H1 (cell line): ENCODE data around the gene RAB14. TPM values are rescaled to one million over a fixed set of nuclear protein-coding genes. Genes with fewer than 3 reads are reported as not detected.

Experiments
- CTCF ChIA-PET: fragments of 300-600 bp; sonication (Branson Sonifier 250); formaldehyde crosslinking; loops from one replicate; lab custom pipeline; 2021; ENCODE audit not compliant: partially characterized antibody; lab: Charles Lee
- POLR2A ChIA-PET: fragments of 300-600 bp; sonication (Branson Sonifier 250); formaldehyde crosslinking; loops from one replicate; lab custom pipeline; 2021; ENCODE audit warnings: inconsistent platforms; ENCODE audit not compliant: partially characterized antibody; lab: Charles Lee
- DNase-seq, 2 experiments: peaks; one replicate each; pipeline versions ENCODE4 v3.0.0 to v3.0.0-alpha.2; 2010 to 2022; ENCODE audit warnings: low spot score in 2 of 2, low read depth in 1 of 2, mixed read lengths in 1 of 2
- FAIRE-seq: peaks from 2 replicates; lab custom pipeline; 2011; peaks lifted over from hg19 to GRCh38; lab: Jason Lieb, UNC
- H2AFZ ChIP-seq: 2 replicates; pipeline ENCODE4 v1.8.1; 2012; ENCODE audit warnings: low read length, inconsistent platforms
- H2AK5ac ChIP-seq: 2 replicates; pipeline ENCODE4 v1.6.1; 2013; ENCODE audit warnings: low read depth, low read length
- H2BK120ac ChIP-seq: replicated peaks from 2 replicates; pipeline ENCODE3; 2013; ENCODE audit warnings: low read depth, low read length, inconsistent platforms
- H2BK12ac ChIP-seq: 2 replicates; pipeline ENCODE4 v1.6.1; 2013; ENCODE audit warnings: low read depth, low read length
- H2BK15ac ChIP-seq: 2 replicates; pipeline ENCODE4 v1.6.1; 2013; ENCODE audit warnings: low read length
- H2BK20ac ChIP-seq: 2 replicates; pipeline ENCODE4 v1.6.1; 2013; ENCODE audit warnings: low read length
- H2BK5ac ChIP-seq: 2 replicates; pipeline ENCODE4 v1.6.1; 2013; ENCODE audit warnings: low read depth, low read length
- H3K14ac ChIP-seq: 2 replicates; pipeline ENCODE4 v1.6.1; 2013; ENCODE audit warnings: inconsistent platforms; ENCODE audit not compliant: insufficient read length
- H3K18ac ChIP-seq: 2 replicates; pipeline ENCODE4 v1.6.1; 2013; ENCODE audit warnings: low read length; ENCODE audit errors: extremely low read depth
- H3K23ac ChIP-seq: 2 replicates; pipeline ENCODE4 v1.6.1; 2013; ENCODE audit warnings: inconsistent platforms; ENCODE audit not compliant: insufficient read length
- H3K23me2 ChIP-seq: 2 replicates; pipeline ENCODE4 v1.6.1; 2013; ENCODE audit warnings: low read depth, low read length
- H3K27ac ChIP-seq: 2 replicates; pipeline ENCODE4 v1.6.1; 2011; ENCODE audit warnings: low read depth, low read length, inconsistent platforms
- H3K27me3 ChIP-seq, 4 experiments: replicated peaks in 1 of 4; 1 replicate in 1 of 4; 2 replicates in 3 of 4; pipeline versions ENCODE4 v1.6.1 to v1.8.1; 2011 to 2013; ENCODE audit warnings: low read length in 3 of 4, mild to moderate bottlenecking in 3 of 4, inconsistent platforms in 2 of 4, mixed read lengths in 2 of 4, moderate library complexity in 1 of 4; ENCODE audit not compliant: control insufficient read depth in 3 of 4, insufficient read depth in 3 of 4; ENCODE audit errors: extremely low read depth in 1 of 4
- H3K36me3 ChIP-seq, 4 experiments: 2 replicates each; pipeline versions ENCODE4 v1.6.1 to v1.8.1; 2011 to 2013; ENCODE audit warnings: mild to moderate bottlenecking in 4 of 4, low read length in 3 of 4, moderate library complexity in 2 of 4, control low read depth in 1 of 4, inconsistent platforms in 1 of 4; ENCODE audit not compliant: insufficient read depth in 4 of 4, control insufficient read depth in 2 of 4
- H3K4ac ChIP-seq: replicated peaks from 2 replicates; pipeline ENCODE3; 2013; ENCODE audit warnings: low read length, low read depth, mixed read lengths, inconsistent platforms; ENCODE audit not compliant: insufficient read length
- H3K4me1 ChIP-seq, 4 experiments: replicated peaks in 1 of 4; 1 replicate in 1 of 4; 2 replicates in 3 of 4; pipeline versions ENCODE4 v1.6.1 to v1.8.1; 2011 to 2013; ENCODE audit warnings: low read length in 3 of 4, inconsistent platforms in 2 of 4, mixed read lengths in 1 of 4; ENCODE audit not compliant: insufficient read depth in 4 of 4, control insufficient read depth in 3 of 4
- H3K4me2 ChIP-seq, 2 experiments: 2 replicates each; pipeline versions ENCODE4 v1.6.1 to v1.8.1; 2011 to 2013; ENCODE audit warnings: low read depth in 2 of 2, low read length in 2 of 2, control low read depth in 1 of 2, inconsistent platforms in 1 of 2, mild to moderate bottlenecking in 1 of 2; ENCODE audit not compliant: insufficient read depth in 1 of 2
- H3K4me3 ChIP-seq, 4 experiments: fragments of 200-600, 300-600 bp in 1 of 4; sonication (generic), shearing (Covaris generic), sonication (Bioruptor Twin) in 1 of 4; 2 replicates each; pipeline versions ENCODE4 v1.5.1 to v1.8.1; 2011 to 2016; ENCODE audit warnings: low read length in 4 of 4, low read depth in 3 of 4, control low read depth in 2 of 4, inconsistent platforms in 2 of 4, mild to moderate bottlenecking in 2 of 4, mixed read lengths in 1 of 4, moderate library complexity in 1 of 4; ENCODE audit not compliant: insufficient read depth in 2 of 4; ENCODE audit errors: extremely low read depth in 1 of 4
- H3K56ac ChIP-seq: replicated peaks from 2 replicates; pipeline ENCODE3; 2013; ENCODE audit warnings: low read depth, mild to moderate bottlenecking, mixed read lengths, low read length, inconsistent platforms; ENCODE audit not compliant: insufficient read length
- H3K79me1 ChIP-seq: 2 replicates; pipeline ENCODE4 v1.6.1; 2013; ENCODE audit warnings: low read depth, low read length, control low read depth
- H3K79me2 ChIP-seq, 2 experiments: 2 replicates each; pipeline versions ENCODE4 v1.6.1 to v1.8.1; 2012 to 2013; ENCODE audit warnings: low read length in 2 of 2, mild to moderate bottlenecking in 2 of 2, inconsistent platforms in 1 of 2; ENCODE audit not compliant: insufficient read depth in 2 of 2, control insufficient read depth in 1 of 2
- H3K9ac ChIP-seq, 4 experiments: replicated peaks in 1 of 4; 1 replicate in 1 of 4; 2 replicates in 3 of 4; pipeline versions ENCODE4 v1.6.1 to v1.8.1; 2011 to 2013; ENCODE audit warnings: low read depth in 3 of 4, low read length in 3 of 4, control low read depth in 2 of 4, mild to moderate bottlenecking in 2 of 4, moderate library complexity in 2 of 4, inconsistent platforms in 1 of 4; ENCODE audit errors: extremely low read depth in 1 of 4
- H3K9me3 ChIP-seq, 2 experiments: 2 replicates each; pipeline versions ENCODE4 v1.6.1 to v1.8.1; 2012 to 2013; ENCODE audit warnings: mild to moderate bottlenecking in 2 of 2, moderate library complexity in 2 of 2, control low read depth in 1 of 2, inconsistent platforms in 1 of 2, low read depth in 1 of 2, low read length in 1 of 2, mixed read lengths in 1 of 2; ENCODE audit not compliant: insufficient read depth in 2 of 2
- H4K20me1 ChIP-seq, 2 experiments: replicated peaks in 1 of 2; 2 replicates each; pipeline versions ENCODE3 to v1.8.1; 2011 to 2013; ENCODE audit warnings: inconsistent platforms in 2 of 2, low read length in 2 of 2, mild to moderate bottlenecking in 1 of 2; ENCODE audit not compliant: insufficient read depth in 2 of 2, control insufficient read depth in 1 of 2
- H4K5ac ChIP-seq: 2 replicates; pipeline ENCODE4 v1.6.1; 2013; ENCODE audit warnings: low read length, low read depth, mixed read lengths, inconsistent platforms; ENCODE audit not compliant: insufficient read length
- H4K8ac ChIP-seq: 2 replicates; pipeline ENCODE4 v1.8.0; 2013; ENCODE audit warnings: mild to moderate bottlenecking, moderate library complexity, low read length, inconsistent platforms; ENCODE audit not compliant: insufficient read depth; ENCODE audit errors: extremely low read depth
- H4K91ac ChIP-seq: replicated peaks from 2 replicates; pipeline ENCODE3; 2013; ENCODE audit warnings: low read length, mixed read lengths, inconsistent platforms; ENCODE audit not compliant: insufficient read length
- CBX5 ChIP-seq: fragments of 300-800, 300-1000 bp; sonication (generic); IDR thresholded peaks from 2 replicates; pipeline ENCODE4 v1.7.1; 2016; ENCODE audit warnings: antibody characterized with exemption, low read length, low read depth
- CHD1 ChIP-seq: IDR thresholded peaks from 2 replicates; pipeline ENCODE4 v1.6.1; 2012; ENCODE audit warnings: low read depth, low read length, improper control_type of control experiment
- HDAC2 ChIP-seq, 2 experiments: fragments of 300-600 bp in 1 of 2; sonication (generic) in 1 of 2; IDR thresholded peaks; 2 replicates each; pipeline ENCODE4 v1.6.1; 2011 to 2012; ENCODE audit warnings: low read depth in 2 of 2, low read length in 2 of 2, mild to moderate bottlenecking in 2 of 2, moderate library complexity in 2 of 2, borderline replicate concordance in 1 of 2, inconsistent platforms in 1 of 2
- JUN ChIP-seq: IDR thresholded peaks from 2 replicates; pipeline ENCODE4 v1.6.1; 2011; ENCODE audit warnings: low read depth, mild to moderate bottlenecking, improper control_type of control experiment, low read length
- JUND ChIP-seq: IDR thresholded peaks from 2 replicates; pipeline ENCODE4 v1.6.1; 2011; ENCODE audit warnings: mild to moderate bottlenecking, improper control_type of control experiment, low read length
- MAFK ChIP-seq: IDR thresholded peaks from 2 replicates; pipeline ENCODE4 v1.6.1; 2012; ENCODE audit warnings: low read depth, mild to moderate bottlenecking, improper control_type of control experiment, low read length
- RXRA ChIP-seq: IDR thresholded peaks from 2 replicates; pipeline ENCODE4 v1.6.1; 2011; ENCODE audit warnings: low read depth, mild to moderate bottlenecking, low read length, moderate library complexity; ENCODE audit not compliant: insufficient read depth
- SP1 ChIP-seq: IDR thresholded peaks from 2 replicates; pipeline ENCODE4 v1.6.1; 2011; ENCODE audit warnings: low read depth, low read length
- SP2 ChIP-seq: IDR thresholded peaks from 2 replicates; pipeline ENCODE4 v1.6.1; 2012; ENCODE audit warnings: mild to moderate bottlenecking, low read length, inconsistent platforms
- SP4 ChIP-seq: IDR thresholded peaks from 2 replicates; pipeline ENCODE4 v1.6.1; 2012; ENCODE audit warnings: low read length, inconsistent platforms
- WGBS, 2 experiments: shearing (Covaris generic) in 1 of 2; methylation state at CpG; one replicate each; pipeline versions ENCODE4 v1.1.6 to v1.1.7; 2013 to 2015; ENCODE audit warnings: low lambda C conversion rate in 2 of 2, mixed read lengths in 2 of 2, inconsistent platforms in 1 of 2, low coverage in 1 of 2, missing lambda C conversion rate in 1 of 2; ENCODE audit not compliant: insufficient replicate concordance in 2 of 2, insufficient coverage in 1 of 2, insufficient read length in 1 of 2; ENCODE audit errors: extremely low coverage in 1 of 2, missing lambda C conversion rate in 1 of 2; 5-methylcytosine and 5-hydroxymethylcytosine counted together
- polyA plus RNA-seq, 7 experiments: library from polyadenylated mRNA; depleted of rRNA in 3 of 7; stranded (reverse) in 5 of 7; unstranded in 2 of 7; fragments of >200 nt in 5 of 7; fragments of 200-250 nt in 2 of 7; gene quantifications; 1 replicate in 5 of 7; 2 replicates in 1 of 7; 4 replicates in 1 of 7; pipeline versions ENCODE4 v1.2.1 to v1.2.3, GENCODE V29; 2011 to 2013; ENCODE audit warnings: missing spikeins in 2 of 7, mixed read lengths in 2 of 7
- total RNA-seq: library from RNA; stranded (reverse); fragmentation: NEBNext Ultra II Directional; extraction: Animal tissue kit (Norgen Biotek cat#: 25700); gene quantifications from 2 replicates; pipeline ENCODE4 v1.2.1, GENCODE V29; 2021
- TF ChIP-seq, protein P1 (sequence below): IDR thresholded peaks from 2 replicates; pipeline ENCODE4 v1.6.1; 2011; ENCODE audit warnings: low read depth, mild to moderate bottlenecking, low read length; ENCODE audit not compliant: insufficient read depth
- TF ChIP-seq, protein P2 (sequence below): IDR thresholded peaks from 2 replicates; pipeline ENCODE4 v1.6.1; 2012; ENCODE audit warnings: low read length, inconsistent platforms

RAB14 gene
- total and polyA plus RNA-seq, 2 of the 8 experiments (the other 6 are each of a cell fraction or from before 2014, with no cell fraction given): 9.1 to 44.8 TPM

DNA sequence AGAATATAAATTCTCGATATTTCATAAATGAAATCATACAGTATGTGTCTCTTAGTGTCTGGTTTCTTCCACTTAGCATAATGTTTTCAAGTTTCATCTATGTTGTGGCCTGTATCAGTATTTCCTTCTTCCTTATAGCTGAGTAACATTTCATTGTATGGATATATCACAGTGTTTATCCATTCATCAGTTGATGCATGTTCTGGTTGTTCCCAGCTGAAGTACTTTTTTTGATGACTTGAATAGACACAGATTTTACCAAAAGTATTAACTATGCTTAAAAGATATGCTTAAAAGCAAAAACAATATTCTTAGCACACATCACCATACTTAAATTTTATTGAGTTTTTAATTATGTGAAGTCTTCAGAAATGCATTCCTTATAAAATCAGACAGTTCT, 12.7 kb downstream of the RAB14 start:
- no peak overlapping the region for H3K4me3 ChIP-seq
- no peak overlapping the region for H3K27ac ChIP-seq
- H3K36me3 ChIP-seq: peaks cover 0 to 3% (median 1%) of the 10 kb centered on the region in 4 experiments; a peak in 2 of 8 replicates
- DNase-seq (no peak), FAIRE-seq (no peak)
- H3K9ac ChIP-seq: no peak overlapping the region
- no peak overlapping the region for H2BK15ac ChIP-seq
- no peak overlapping the region for H2BK12ac ChIP-seq
- H4K20me1 ChIP-seq: peaks cover 0 to 3% of the 10 kb centered on the region in 2 experiments
- ChIA-PET CTCF (interaction anchor here (0.7 to 0.8 kb wide), 2 partner anchors 11 kb away, joined by 3 to 4 read pairs; no protein-coding TSS in a partner anchor), POLR2A (no interaction called here)
- 93% methylated on average over 1 of the region's 1 CpG; no CpG with 5 or more reads in 1 of the 2 experiments for WGBS, 2 experiments
- H2AFZ ChIP-seq: no peak overlapping the region
- H4K8ac ChIP-seq: no peak overlapping the region
- no peaks in the 10 kb centered on the region for H3K79me1 ChIP-seq
- H2BK120ac ChIP-seq: no peak overlapping the region
- no peak overlapping the region for H4K5ac ChIP-seq
- no peaks in the 10 kb centered on the region for H3K23me2 ChIP-seq
- H3K18ac ChIP-seq: no peak overlapping the region
- H3K9me3 ChIP-seq: no peaks in the 10 kb centered on the region
- H3K4me2 ChIP-seq: no peak overlapping the region
- peaks cover 0 to 54% of the 10 kb centered on the region in 2 experiments; a peak in 2 of 4 replicates for H3K79me2 ChIP-seq
- no peak overlapping the region for H2BK20ac ChIP-seq
- no peak overlapping the region for H4K91ac ChIP-seq
- no peak overlapping the region for H2AK5ac ChIP-seq
- H3K4me1 ChIP-seq: no peaks in the 10 kb centered on the region
- H3K23ac ChIP-seq: no peak overlapping the region
- H3K56ac ChIP-seq: no peak overlapping the region
- no peaks in the 10 kb centered on the region for H3K27me3 ChIP-seq
- no peak overlapping the region for H2BK5ac ChIP-seq
- no peak overlapping the region for H3K14ac ChIP-seq
- H3K4ac ChIP-seq: no peak overlapping the region
- no peak for TF ChIP-seq HDAC2 (IDR thresholded peaks at IDR 0.05; ENCODE audit: borderline replicate concordance in 1 of 2, low read depth in 2 of 2, low read length in 2 of 2)
- TF ChIP-seq JUND: no peak
- no peak for TF ChIP-seq CHD1
- TF ChIP-seq SP1: no peak
- TF ChIP-seq RXRA: no peak
- TF ChIP-seq MAFK: no peak
- no peak for TF ChIP-seq CBX5
- TF ChIP-seq, protein P1, sequence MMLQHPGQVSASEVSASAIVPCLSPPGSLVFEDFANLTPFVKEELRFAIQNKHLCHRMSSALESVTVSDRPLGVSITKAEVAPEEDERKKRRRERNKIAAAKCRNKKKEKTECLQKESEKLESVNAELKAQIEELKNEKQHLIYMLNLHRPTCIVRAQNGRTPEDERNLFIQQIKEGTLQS: no peak
- TF ChIP-seq JUN: no peak
- TF ChIP-seq SP2: no peak
- TF ChIP-seq, protein P2, sequence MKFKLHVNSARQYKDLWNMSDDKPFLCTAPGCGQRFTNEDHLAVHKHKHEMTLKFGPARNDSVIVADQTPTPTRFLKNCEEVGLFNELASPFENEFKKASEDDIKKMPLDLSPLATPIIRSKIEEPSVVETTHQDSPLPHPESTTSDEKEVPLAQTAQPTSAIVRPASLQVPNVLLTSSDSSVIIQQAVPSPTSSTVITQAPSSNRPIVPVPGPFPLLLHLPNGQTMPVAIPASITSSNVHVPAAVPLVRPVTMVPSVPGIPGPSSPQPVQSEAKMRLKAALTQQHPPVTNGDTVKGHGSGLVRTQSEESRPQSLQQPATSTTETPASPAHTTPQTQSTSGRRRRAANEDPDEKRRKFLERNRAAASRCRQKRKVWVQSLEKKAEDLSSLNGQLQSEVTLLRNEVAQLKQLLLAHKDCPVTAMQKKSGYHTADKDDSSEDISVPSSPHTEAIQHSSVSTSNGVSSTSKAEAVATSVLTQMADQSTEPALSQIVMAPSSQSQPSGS: no peak
- TF ChIP-seq SP4: no peak
